GM18498 (cell line): ENCODE data around the gene PLCG1.
A peak's percentile ranks its signal among the peaks of the same experiment; 100 is the strongest.

Source experiments
- ATAC-seq: cut with Tn5 transposase; IDR thresholded peaks from one replicate; pipeline ENCODE4 v1.9.1; 2021; ENCODE audit warnings: mild to moderate bottlenecking, moderate library complexity; ENCODE audit not compliant: unreplicated experiment

PLCG1 gene

GRCh38 chr20:41165001-41165882, 27.9 kb downstream of the PLCG1 start:
- ATAC-seq, result no peak

GRCh38 chr20:41166201-41167117, 29.1 kb downstream of the PLCG1 start:
- no peak for ATAC-seq

GRCh38 chr20:41167118-41167470, 29.8 kb downstream of the PLCG1 start:
- no peak for ATAC-seq

DNA sequence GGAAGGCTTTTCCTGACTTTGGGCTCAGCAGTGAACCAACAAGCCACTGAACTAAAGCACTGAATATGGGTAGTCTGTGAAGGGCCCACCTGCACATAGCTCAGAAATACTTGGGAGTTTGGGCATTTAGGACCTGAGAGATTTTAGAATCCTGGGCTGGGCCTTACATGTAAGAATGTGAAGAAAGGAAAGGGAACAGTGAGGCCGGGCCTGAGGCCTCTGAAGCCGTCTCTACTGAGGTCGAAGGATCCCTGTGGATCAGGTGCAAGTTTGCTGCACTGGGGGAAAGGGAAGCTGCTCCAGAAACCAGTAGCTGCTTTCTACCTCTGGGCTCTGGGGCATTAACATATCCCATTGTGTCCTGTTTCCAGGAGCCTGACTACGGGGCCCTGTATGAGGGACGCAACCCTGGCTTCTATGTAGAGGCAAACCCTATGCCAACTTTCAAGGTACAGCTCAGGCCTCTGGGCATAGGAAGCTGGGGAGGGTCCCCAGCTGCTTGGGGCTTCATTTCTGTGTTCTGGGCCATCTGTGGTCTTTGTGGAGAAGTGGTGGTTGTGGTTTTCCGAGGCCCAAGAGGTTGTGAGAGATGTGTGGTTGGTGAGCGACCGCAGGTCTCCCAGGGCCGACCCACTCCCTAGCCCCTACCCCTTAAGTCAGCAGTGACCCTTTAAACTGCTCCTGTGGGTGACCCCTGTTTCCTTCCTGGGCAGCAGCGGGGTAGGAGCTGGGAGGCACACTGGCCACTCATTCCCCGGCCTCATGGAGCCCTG, 30.3 kb downstream of the PLCG1 start:
- no peak for ATAC-seq

DNA sequence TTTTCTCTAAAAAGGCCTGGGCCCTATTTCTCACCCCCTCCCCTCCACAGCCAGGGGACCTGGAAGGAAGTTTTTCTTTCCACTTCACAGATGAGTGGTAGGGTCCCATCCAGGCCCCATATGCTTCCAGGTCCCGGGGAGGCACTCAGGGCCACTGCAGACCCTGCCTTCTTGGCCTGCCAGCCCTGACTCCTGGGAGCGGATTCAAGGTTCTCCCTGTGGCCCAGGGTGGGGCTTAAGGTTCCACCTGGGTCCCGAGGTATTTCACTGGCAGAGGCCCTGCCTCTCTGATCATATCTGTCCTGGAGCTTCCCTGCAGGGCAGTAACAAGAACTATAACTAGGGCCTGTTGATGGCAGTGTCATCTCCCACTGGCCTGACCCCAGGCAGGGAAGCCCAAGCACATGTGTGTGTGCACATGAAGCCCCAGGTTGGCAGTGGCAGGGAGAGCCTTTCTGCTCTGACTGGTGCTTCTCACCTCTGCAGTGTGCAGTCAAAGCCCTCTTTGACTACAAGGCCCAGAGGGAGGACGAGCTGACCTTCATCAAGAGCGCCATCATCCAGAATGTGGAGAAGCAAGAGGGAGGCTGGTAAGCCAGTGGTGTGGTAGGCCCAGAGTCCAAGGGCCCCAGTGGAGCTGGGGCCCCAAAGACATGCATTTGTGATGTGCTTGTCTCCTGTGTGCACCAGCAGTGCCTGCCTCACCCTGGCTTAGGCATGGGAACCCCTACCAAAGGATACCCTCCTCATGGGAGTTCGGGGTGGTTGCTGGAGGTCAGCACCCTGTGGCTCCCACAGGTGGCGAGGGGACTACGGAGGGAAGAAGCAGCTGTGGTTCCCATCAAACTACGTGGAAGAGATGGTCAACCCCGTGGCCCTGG, 31.2 kb downstream of the PLCG1 start:
- ATAC-seq, result no peak

DNA sequence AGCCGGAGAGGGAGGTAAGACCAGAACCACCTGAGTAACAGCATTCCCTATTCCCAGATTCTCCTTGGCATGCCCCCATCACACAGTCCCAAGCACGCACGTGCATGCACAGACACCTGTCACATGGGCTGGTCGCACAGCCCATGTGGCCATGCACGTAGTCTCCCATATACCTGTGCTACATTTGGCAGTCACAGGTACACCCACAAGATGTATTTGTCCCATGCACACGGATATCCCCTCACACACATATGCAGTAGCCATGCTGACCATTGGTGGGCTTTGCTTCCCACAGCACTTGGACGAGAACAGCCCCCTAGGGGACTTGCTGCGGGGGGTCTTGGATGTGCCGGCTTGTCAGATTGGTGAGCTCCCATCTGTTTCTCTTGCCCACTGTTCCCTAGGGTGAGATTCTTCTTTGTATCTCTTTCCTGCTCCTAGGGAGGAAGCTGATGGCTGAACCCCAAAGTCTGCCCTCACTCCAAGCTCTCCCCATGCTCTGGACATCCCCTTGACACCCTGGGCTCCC, 31.9 kb downstream of the PLCG1 start:
- ATAC-seq, result no peak

DNA sequence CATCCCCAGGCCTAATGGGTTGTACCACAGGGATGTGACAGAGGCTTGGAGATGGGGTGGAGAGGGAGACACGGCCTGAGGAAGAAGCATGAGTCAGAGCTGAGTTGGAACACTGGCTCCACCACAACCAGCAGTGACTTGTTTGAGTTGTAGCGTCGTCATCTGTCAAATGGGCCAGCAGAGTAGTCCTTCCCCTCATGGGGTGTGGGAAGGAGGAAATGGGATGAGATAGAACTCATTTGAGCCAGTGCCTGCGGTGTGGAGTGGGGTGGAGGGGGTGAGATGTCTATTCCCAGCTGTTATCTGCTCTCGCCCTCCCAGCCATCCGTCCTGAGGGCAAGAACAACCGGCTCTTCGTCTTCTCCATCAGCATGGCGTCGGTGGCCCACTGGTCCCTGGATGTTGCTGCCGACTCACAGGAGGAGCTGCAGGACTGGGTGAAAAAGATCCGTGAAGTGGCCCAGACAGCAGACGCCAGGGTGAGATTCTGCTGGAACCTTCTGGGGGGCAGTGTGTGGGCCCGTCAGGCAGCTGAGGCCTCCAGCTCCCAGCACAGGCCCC, 32.5 kb downstream of the PLCG1 start:
- no peak for ATAC-seq

DNA sequence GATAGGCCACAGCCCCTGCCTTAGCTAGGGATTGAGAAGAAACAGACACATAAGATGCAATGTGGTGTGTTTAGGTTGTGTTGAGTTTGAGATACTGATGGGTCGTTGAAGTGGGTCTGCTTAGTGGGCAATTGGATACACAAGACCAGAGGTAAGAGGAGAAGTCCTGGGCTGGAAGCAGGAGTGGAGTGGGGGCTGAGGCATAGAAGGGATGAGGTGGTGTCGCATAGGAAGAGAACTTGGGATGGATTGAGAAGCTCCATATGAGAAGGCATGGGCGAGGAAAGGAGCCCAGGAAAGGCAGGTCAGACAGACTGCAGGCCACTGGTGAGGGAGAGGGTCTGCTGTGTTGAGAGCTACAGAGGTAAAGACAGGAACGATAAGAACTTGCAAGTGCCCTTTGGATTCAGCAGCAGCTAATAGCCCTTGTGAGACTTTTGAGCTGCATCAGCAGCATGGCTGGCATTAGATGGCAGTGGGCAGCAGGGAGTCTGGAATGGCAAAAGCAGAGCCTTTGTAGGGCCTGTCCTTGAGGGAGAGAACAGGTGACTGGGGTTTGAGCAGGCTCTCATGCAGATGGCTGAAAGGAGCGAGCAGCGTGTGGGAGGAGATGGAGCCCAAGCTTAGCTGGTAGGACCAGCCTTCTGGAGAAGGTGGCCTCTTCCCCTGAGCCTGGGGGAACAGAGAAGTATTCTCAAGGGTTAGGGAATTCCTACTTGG, 33.2 kb downstream of the PLCG1 start:
- ATAC-seq, result no peak

- ATAC-seq, result no peak
Observed at GRCh38 chr20:41171736-41172295, 34.5 kb downstream of the PLCG1 start.

GRCh38 chr20:41172296-41173140, 35.2 kb downstream of the PLCG1 start:
- peak; percentile 19 for ATAC-seq

GRCh38 chr20:41173161-41173721, 35.9 kb downstream of the PLCG1 start:
- peak; percentile 58 for ATAC-seq

DNA sequence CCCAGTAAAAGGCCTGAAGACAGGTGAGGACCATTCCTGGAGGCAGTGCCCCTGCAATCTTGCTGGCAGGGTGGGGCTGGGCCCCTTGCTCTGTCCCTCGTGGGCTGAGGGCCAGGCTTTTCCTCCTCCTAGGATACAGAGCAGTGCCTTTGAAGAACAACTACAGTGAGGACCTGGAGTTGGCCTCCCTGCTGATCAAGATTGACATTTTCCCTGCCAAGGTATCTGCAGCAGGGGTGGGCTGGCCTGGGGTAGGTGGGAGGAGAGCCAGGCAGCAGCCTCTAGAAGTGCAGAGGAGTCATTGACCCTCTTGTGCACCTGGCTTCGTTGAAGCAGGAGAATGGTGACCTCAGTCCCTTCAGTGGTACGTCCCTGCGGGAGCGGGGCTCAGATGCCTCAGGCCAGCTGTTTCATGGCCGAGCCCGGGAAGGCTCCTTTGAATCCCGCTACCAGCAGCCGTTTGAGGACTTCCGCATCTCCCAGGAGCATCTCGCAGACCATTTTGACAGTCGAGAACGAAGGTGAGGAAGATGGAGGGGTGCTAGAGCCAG, 36.5 kb downstream of the PLCG1 start:
- ATAC-seq, result no peak

GRCh38 chr20:41174373-41174772, 37.0 kb downstream of the PLCG1 start:
- ATAC-seq, result no peak

GRCh38 chr20:41174782-41175181, 37.4 kb downstream of the PLCG1 start:
- no peak for ATAC-seq

DNA sequence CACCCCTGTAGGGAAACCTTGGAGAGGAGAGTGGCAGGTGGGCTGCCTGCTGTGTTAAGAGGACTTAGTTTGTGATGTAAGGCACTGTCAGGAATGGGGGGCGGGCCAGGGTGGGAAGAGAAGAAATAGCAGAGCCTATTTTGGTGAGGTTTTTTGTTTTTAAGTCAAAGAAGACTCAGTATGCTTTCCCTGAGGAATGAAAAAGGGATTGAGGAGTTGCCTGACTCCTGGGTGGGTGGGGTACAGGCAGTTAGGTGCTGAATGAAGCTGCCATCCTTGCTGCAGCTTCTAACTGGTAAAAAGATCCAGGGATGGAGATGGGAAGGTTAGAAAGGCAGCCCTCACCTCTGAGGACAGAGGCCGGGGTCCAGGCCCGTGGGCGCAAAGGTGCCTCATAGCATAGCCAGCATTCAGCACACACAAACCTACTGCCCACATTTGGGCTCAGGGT, 37.9 kb downstream of the PLCG1 start:
- ATAC-seq, result no peak

DNA sequence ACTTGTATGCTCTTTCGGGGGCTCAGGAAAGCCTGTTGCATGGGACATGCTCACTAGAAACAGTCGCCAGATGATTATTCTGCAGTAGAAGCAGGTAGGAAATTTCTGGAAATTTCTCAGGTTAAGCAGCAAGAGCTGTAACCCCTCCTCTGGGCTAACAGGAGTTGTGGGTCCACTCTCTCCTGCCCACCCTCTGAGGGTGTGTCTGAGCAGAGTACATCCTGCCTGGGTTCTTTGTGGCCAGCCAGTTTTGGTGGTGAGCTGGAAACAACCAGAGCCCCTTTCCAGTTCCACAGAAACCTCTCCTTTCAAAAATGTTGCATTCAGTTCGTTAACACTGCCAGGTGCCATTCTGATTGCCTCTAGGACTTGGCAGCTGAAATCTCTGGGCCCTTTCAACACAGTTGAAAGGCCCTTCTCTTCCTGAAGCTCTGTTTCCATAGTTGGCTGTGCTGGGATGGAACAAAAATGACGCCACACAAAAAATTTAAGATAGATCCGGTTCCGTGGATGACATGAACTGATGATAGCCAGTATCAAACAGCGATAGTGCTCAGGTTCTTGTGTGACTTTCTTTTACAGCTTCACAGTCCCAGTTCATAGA, 38.5 kb downstream of the PLCG1 start:
- ATAC-seq, result no peak
